22Rv1 (cell line): ENCODE measurements around the gene MBTD1.

ENCODE experiments used
- H3K27ac ChIP-seq: fragments of 450-650 bp; 2 replicates; pipeline ENCODE4 v1.5.1; 2017
- CTCF ChIP-seq: fragments of 450-650 bp; IDR thresholded peaks from 2 replicates; pipeline ENCODE4 v1.5.1; 2017; ENCODE audit warnings: mild to moderate bottlenecking
- ZFX ChIP-seq: fragments of 450-650 bp; IDR thresholded peaks from 2 replicates; pipeline ENCODE4 v1.6.1; 2017; ENCODE audit warnings: antibody characterized with exemption, borderline replicate concordance

MBTD1 gene

GRCh38 chr17:51169340-51169739 lies 90.5 kb downstream of the MBTD1 start:
- H3K27ac ChIP-seq = no peak overlapping the region
- TF ChIP-seq CTCF (no peak), ZFX (no peak)

- peak overlapping the region; percentile 90 for H3K27ac ChIP-seq
- TF ChIP-seq ZFX (no peak), CTCF (peak; percentile 93)
Observed at GRCh38 chr17:51166987-51167931, 92.6 kb downstream of the MBTD1 start.

- TF ChIP-seq CTCF (no peak), ZFX (no peak)
Observed at GRCh38 chr17:51166198-51166986, 93.5 kb downstream of the MBTD1 start, which contains the start of gene NME2. TSS of gene NME2 (plus strand) at chr17:51166411. CDS start at chr17:51166831, 420 bp downstream.

GRCh38 chr17:51165680-51166197 lies 94.1 kb downstream of the MBTD1 start:
- H3K27ac ChIP-seq = peak overlapping the region; percentile 90
- no peak for TF ChIP-seq CTCF
- no peak for TF ChIP-seq ZFX

More at GRCh38 chr17:51166198-51166986, 93.5 kb downstream of the MBTD1 start, which contains the start of gene NME2:
- H3K27ac ChIP-seq = peak within 1 kb of the TSS; percentile 90

GRCh38 chr17:51164911-51165679 lies 94.8 kb downstream of the MBTD1 start:
- H3K27ac ChIP-seq = peak overlapping the region; percentile 90

More at GRCh38 chr17:51164911-51165679, 94.8 kb downstream of the MBTD1 start:
- TF ChIP-seq ZFX (no peak), CTCF (no peak)
